ENCODE results near the gene LMBR1.

DNA sequence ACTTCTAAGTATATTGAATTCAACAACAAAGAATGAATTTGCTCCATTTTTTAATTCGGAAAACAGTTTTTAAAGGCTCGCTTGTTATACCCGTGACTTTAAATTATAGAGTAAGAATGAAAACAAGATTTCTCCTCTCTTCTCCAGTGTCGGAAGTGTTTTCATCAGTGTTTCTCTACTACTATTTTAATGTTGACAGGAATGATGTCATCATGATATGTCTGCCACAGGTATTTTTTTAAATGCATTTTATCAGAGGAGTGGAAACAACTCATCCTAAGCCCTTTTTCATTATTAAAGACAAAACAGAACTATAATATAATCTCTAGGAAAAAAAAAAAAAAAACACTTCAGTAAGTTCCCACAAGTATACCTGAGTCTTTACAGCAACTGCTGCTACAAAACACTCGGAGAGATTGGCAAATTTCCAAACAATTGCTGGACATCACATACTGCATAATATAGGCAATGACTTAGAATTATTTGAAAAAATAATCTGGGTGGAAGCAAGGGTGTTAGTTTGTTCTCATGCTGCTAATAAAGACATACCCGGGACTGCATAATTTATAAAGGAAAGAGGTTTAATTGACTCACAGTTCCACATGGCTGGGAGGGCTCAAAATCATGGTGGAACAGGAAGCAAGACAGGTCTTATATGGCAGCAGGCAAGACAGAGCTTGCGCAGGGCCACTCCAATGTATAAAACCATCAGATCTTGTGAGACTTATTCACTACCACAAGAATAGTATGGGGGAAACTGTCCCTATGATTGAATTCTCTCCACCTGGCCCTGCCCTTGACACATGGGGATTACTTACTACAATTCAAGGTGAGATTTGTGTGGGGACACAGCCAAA, 257.2 kb downstream of the LMBR1 start:
- no peak for TF ChIP-seq POLR2A (IDR thresholded peaks at IDR 0.05)
- TF ChIP-seq, protein P1, sequence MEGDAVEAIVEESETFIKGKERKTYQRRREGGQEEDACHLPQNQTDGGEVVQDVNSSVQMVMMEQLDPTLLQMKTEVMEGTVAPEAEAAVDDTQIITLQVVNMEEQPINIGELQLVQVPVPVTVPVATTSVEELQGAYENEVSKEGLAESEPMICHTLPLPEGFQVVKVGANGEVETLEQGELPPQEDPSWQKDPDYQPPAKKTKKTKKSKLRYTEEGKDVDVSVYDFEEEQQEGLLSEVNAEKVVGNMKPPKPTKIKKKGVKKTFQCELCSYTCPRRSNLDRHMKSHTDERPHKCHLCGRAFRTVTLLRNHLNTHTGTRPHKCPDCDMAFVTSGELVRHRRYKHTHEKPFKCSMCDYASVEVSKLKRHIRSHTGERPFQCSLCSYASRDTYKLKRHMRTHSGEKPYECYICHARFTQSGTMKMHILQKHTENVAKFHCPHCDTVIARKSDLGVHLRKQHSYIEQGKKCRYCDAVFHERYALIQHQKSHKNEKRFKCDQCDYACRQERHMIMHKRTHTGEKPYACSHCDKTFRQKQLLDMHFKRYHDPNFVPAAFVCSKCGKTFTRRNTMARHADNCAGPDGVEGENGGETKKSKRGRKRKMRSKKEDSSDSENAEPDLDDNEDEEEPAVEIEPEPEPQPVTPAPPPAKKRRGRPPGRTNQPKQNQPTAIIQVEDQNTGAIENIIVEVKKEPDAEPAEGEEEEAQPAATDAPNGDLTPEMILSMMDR (IDR thresholded peaks at IDR 0.05), result no peak
